ENCODE results near the gene RGS14. TPM values are rescaled to one million over a fixed set of nuclear protein-coding genes. Genes with fewer than 3 reads are reported as not detected.

RGS14 gene
- total RNA-seq, 2 experiments from 2014 or later, result 33.0 to 46.3 TPM

DNA sequence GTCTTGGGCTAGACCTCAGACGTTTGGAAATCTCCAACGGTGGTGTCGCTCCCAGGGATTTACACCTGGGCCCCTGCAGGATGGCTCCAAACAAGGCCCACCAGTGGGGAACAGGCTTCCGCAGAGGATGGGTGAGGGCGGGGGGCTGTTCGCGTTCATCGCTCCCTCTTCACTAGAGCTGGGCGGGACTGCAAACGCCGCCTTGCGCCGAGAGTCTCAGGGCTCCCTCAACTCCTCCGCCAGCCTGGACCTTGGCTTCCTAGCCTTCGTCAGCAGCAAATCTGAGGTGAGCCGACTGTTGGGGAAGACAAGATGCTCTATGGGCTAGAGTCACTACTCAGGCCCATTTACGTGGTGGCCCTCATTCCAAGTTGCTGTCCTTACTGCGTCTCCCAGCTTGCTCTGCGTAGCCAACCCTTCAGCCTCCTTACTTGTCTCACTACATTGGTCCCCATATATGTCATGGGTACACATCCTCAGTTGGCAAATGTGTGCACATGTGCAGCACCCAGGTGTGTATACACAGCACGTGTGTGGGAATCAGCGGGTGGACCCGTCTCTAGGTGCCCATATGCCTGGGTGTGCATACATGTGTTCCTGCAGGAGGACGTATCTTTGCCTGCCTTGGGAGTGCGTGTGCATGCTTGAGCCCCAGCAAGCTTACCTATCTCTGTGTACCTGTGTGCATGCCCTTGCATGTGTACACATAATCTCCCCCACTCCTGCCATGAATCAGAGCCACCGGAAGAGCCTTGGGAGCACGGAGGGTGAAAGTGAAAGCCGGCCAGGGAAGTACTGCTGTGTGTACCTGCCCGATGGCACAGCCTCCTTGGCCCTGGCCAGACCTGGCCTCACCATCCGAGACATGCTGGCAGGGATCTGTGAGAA, 10.5 kb downstream of the RGS14 start:
- no peak overlapping the region for H3K4me3 ChIP-seq (ENCODE audit: low read depth, low read length, poor library complexity, severe bottlenecking)
- peaks cover 9% of the 10 kb centered on the region; the same call in 1 of the 2 replicates for H3K79me2 ChIP-seq (ENCODE audit: insufficient read depth, low read depth, low read length)
- no peaks in the 10 kb centered on the region for H4K20me1 ChIP-seq (ENCODE audit: insufficient read depth, low read length)
- H3K4me2 ChIP-seq (ENCODE audit: low read length), result no peak overlapping the region
- POLR2A ChIA-PET, result no interaction called here
- H3K4me1 ChIP-seq (ENCODE audit: insufficient read depth, low read length, poor library complexity, severe bottlenecking), result peaks cover 59% of the 10 kb centered on the region
- no TSS peak for BruUV-seq (replicated peaks)
- no peaks in the 10 kb centered on the region for H3K9me2 ChIP-seq (ENCODE audit: insufficient read depth, low read length)
- peaks cover 36% of the 10 kb centered on the region for H3K36me3 ChIP-seq (ENCODE audit: insufficient read depth, low read length)
- TF ChIP-seq, protein P1, sequence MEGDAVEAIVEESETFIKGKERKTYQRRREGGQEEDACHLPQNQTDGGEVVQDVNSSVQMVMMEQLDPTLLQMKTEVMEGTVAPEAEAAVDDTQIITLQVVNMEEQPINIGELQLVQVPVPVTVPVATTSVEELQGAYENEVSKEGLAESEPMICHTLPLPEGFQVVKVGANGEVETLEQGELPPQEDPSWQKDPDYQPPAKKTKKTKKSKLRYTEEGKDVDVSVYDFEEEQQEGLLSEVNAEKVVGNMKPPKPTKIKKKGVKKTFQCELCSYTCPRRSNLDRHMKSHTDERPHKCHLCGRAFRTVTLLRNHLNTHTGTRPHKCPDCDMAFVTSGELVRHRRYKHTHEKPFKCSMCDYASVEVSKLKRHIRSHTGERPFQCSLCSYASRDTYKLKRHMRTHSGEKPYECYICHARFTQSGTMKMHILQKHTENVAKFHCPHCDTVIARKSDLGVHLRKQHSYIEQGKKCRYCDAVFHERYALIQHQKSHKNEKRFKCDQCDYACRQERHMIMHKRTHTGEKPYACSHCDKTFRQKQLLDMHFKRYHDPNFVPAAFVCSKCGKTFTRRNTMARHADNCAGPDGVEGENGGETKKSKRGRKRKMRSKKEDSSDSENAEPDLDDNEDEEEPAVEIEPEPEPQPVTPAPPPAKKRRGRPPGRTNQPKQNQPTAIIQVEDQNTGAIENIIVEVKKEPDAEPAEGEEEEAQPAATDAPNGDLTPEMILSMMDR (conservative IDR thresholded peaks at IDR 0.05; ENCODE audit: low read length), result no peak
- TF ChIP-seq EZH2phosphoT487 (IDR thresholded peaks at IDR 0.05; ENCODE audit: borderline replicate concordance, low read depth, low read length), result no peak
- intact Hi-C loops (cut with micrococcal nuclease; ENCODE audit: unreplicated experiment), result no loop called here
- H3K9me3 ChIP-seq (ENCODE audit: low read length), result no peaks in the 10 kb centered on the region
- no peak overlapping the region for H2AFZ ChIP-seq (ENCODE audit: low read length)
- H3K27ac ChIP-seq (ENCODE audit: low read depth, low read length, poor library complexity, severe bottlenecking), result no peak overlapping the region
- DNase-seq (ENCODE audit: low spot score), result no peak
- CTCF ChIA-PET (ENCODE audit: unreplicated experiment), result interaction anchor here (1.0 kb wide), 3 partner anchors 10 to 22 kb away, joined by 4 to 11 read pairs (median 4); partner anchors contain the start of gene RGS14

DNA sequence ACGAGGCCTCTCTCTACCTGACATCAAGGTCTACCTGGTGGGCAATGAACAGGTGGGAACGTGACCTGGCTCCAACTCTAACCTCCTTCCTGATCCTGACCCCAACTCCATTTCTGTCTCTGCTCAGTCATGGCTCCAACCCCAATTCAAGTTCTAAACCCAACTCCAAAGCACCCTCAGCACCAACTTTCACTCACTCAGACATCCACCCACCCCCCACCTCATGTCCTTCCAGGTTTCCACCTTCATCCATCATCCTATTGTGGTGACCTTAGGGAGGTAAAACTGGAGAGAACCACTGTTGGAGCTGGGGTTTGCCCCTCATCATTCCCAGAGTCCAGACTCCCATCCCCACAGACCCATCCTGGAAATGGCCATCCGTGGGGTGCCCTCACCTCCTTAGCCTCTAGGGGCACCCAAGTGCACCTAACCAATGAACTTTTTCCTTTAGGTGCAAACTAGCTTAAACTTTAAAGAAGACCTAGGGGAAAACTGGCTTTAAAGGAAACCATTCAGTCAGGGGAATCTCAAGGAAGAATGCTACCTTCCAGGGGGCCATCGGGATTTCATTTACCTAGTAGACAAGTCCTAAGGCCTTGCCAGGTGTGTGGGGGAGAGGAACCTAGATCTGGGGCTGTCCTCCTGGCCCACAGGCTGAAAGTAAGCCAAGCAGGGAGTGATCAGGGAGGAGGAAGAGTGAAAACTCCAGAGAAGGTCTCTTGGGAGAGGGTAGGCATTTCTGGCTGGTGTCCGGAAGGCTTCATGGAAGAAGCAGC, 11.3 kb downstream of the RGS14 start:
- H4K20me1 ChIP-seq (ENCODE audit: insufficient read depth, low read length), result no peaks in the 10 kb centered on the region
- CTCF ChIA-PET (ENCODE audit: unreplicated experiment), result interaction anchor here (1.0 to 1.7 kb wide), 4 partner anchors 11 to 21 kb away, joined by 4 to 11 read pairs (median 6); partner anchors contain the start of genes RGS14 and SLC34A1

More for the DNA sequence above, 11.3 kb downstream of the RGS14 start:
- POLR2A ChIA-PET, result no interaction called here
- Histone ChIP-seq H3K9me3 (ENCODE audit: low read length) (no peaks in the 10 kb centered on the region), H3K4me2 (ENCODE audit: low read length) (peak overlapping the region; percentile 54), H3K79me2 (ENCODE audit: insufficient read depth, low read depth, low read length) (peaks cover 1% of the 10 kb centered on the region; the same call in 1 of the 2 replicates), H3K36me3 (ENCODE audit: insufficient read depth, low read length) (peaks cover 36% of the 10 kb centered on the region), H2AFZ (ENCODE audit: low read length) (no peak overlapping the region), H3K4me3 (ENCODE audit: low read depth, low read length, poor library complexity, severe bottlenecking) (no peak overlapping the region), H3K9me2 (ENCODE audit: insufficient read depth, low read length) (no peaks in the 10 kb centered on the region), H3K27ac (ENCODE audit: low read depth, low read length, poor library complexity, severe bottlenecking) (peak overlapping the region; percentile 56), H3K4me1 (ENCODE audit: insufficient read depth, low read length, poor library complexity, severe bottlenecking) (peaks cover 51% of the 10 kb centered on the region)
- intact Hi-C loops (cut with micrococcal nuclease; ENCODE audit: unreplicated experiment), result no loop called here
- peak; percentile 63 for DNase-seq (ENCODE audit: low spot score)
- BruUV-seq (replicated peaks), result no TSS peak
- TF ChIP-seq, protein P1 (conservative IDR thresholded peaks at IDR 0.05; ENCODE audit: low read length), result peak; percentile 91
- TF ChIP-seq EZH2phosphoT487 (IDR thresholded peaks at IDR 0.05; ENCODE audit: borderline replicate concordance, low read depth, low read length), result no peak
